ENCODE data around the gene ATP2C1. TPM values are rescaled to one million over a fixed set of nuclear protein-coding genes. Genes with fewer than 3 reads are reported as not detected.

The ATP2C1 gene, protein sequence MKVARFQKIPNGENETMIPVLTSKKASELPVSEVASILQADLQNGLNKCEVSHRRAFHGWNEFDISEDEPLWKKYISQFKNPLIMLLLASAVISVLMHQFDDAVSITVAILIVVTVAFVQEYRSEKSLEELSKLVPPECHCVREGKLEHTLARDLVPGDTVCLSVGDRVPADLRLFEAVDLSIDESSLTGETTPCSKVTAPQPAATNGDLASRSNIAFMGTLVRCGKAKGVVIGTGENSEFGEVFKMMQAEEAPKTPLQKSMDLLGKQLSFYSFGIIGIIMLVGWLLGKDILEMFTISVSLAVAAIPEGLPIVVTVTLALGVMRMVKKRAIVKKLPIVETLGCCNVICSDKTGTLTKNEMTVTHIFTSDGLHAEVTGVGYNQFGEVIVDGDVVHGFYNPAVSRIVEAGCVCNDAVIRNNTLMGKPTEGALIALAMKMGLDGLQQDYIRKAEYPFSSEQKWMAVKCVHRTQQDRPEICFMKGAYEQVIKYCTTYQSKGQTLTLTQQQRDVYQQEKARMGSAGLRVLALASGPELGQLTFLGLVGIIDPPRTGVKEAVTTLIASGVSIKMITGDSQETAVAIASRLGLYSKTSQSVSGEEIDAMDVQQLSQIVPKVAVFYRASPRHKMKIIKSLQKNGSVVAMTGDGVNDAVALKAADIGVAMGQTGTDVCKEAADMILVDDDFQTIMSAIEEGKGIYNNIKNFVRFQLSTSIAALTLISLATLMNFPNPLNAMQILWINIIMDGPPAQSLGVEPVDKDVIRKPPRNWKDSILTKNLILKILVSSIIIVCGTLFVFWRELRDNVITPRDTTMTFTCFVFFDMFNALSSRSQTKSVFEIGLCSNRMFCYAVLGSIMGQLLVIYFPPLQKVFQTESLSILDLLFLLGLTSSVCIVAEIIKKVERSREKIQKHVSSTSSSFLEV
- 94.2 and 102 TPM in 2 replicates for total RNA-seq

DNA sequence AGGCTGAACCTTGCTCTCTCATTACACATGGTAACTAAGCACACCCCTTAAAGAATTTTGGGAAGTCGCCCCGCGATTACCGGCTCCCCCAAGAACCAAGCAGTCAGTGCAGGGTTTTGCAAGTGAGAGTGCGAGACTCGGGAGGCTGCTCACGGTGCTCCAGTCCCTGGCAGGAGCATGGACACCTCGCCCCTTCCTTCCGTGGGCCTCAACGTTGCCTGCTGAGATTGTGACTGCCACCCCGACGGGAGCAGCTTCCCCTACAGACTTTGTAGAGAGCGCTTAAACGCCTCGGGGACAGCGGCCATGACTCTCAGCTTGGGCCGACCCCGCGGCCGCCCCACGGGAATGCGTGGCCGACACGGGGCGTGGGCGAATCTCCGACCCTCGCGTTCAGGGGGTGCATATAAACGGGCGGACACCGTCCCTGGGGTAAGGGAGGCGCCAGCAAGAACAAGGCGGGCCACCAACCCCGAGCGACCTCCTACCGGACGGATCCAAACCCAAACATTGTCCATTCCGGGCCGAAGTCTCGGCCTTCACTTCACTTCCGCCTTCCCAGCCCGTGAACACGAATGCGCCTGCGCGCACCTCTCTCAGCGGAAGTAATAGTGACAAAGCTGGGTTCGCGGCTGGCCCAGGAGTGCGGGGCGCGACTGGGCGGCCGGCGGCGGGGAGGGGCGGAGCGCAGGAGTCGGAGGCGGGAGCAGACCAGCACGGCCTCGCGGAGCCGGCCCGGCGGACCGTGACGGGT lies at the start of gene ATP2C1:
ATP2C1 (plus strand) TSS at position 709 of the 754 bp plus-strand sequence. CDS start 686 bp downstream, outside the sequence.

DNA sequence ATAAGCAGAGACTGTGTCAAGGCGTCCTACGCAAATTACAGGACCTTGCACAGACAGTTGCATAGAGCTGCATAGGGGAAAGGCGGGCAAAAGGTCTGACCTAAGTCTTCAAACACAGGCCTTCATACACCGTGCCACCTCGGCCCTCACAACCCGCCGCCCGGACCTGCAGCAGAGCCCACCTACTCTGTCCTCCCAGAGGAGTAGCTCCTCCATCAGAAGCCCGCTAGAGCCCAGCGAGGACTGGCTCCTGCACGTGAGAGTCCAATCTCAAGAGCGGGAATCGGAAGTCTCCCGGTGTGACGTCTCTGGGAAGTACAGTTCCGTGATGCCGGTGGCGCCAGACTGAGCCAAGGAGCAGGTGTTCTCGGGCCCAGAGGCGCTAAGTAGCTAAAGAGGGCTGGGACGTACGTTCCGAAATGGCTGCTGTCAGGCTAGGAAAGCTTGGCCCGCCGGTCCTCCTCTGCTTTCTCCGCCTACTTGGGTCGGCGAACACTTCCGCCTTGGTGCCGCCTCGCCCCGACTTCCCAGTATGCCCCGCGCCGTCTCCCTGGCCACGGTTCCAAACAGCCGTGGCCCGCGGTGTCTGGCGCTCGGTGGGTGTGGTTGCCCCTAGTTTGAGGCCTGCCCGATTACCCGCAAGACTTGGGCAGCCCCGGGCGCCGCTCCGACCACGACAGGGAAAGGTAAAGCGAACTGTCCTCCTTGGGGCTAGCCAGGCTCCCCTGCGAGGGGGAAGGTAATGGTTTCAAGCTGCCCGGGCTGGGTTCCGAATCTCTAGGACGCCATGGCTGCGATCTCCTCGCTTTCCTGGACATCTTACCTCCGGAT lies 132.7 kb downstream of the ATP2C1 start, which contains the start of the genes ASTE1 and NEK11:
ASTE1 (minus strand) TSS at position 505 of the 831 bp plus-strand sequence. CDS start 1,519 bp downstream, outside the sequence.
NEK11 (plus strand) TSS at position 557 of the 831 bp plus-strand sequence. CDS start 2,832 bp downstream, outside the sequence.

Other genes starting within 250 kb of the ATP2C1 start
- gene PIK3R4, start 147.3 kb upstream of the ATP2C1 start, total RNA-seq = 28.9 and 34.4 TPM in 2 replicates
- 4.2 and 5.6 TPM in 2 replicates for gene ASTE1, start 132.7 kb downstream of the ATP2C1 start, total RNA-seq
- gene NEK11, start 132.8 kb downstream of the ATP2C1 start, total RNA-seq = 2.9 and 4.0 TPM in 2 replicates